HCT116 (cell line): ENCODE measurements around the gene ELFN2.
"Not testable (repeated sequence)": the region's sequence is repeated elsewhere in the genome, so short reads cannot be mapped to it uniquely, and the experiment has no call there.

Experiments
- CEBPB ChIP-seq: IDR thresholded peaks from 2 replicates; pipeline ENCODE4 v1.6.1; 2012; ENCODE audit warnings: low read depth
- CTCF ChIP-seq, 3 experiments: fragments of 200-600 bp in 1 of 3; sonication (generic) in 1 of 3; IDR thresholded peaks in 2 of 3; conservative IDR thresholded peaks in 1 of 3; 2 replicates each; pipeline ENCODE4 v1.5.1; 2012 to 2017; ENCODE audit warnings: low read depth in 2 of 3, low read length in 2 of 3, antibody characterized with exemption in 1 of 3, borderline replicate concordance in 1 of 3, control low read depth in 1 of 3, mild to moderate bottlenecking in 1 of 3, mixed read lengths in 1 of 3, mixed run types in 1 of 3, moderate library complexity in 1 of 3; ENCODE audit not compliant: insufficient read depth in 1 of 3
- EZH2 ChIP-seq: fragments of 200-600 bp; sonication (generic); IDR thresholded peaks from 2 replicates; pipeline ENCODE4 v1.6.1; 2017; ENCODE audit warnings: antibody characterized with exemption, mixed run types
- EZH2phosphoT487 ChIP-seq: fragments of 200-600 bp; IDR thresholded peaks from 2 replicates; pipeline ENCODE4 v1.6.1; 2018; ENCODE audit warnings: antibody characterized with exemption, borderline replicate concordance
- POLR2A ChIP-seq: IDR thresholded peaks from 2 replicates; pipeline ENCODE4 v1.7.0; 2011; ENCODE audit warnings: borderline replicate concordance; ENCODE audit not compliant: insufficient read depth, insufficient read length; ENCODE audit errors: extremely low read depth
- RAD21 ChIP-seq: IDR thresholded peaks from 2 replicates; pipeline ENCODE4 v1.6.1; 2012; ENCODE audit warnings: low read depth, mild to moderate bottlenecking

DNA sequence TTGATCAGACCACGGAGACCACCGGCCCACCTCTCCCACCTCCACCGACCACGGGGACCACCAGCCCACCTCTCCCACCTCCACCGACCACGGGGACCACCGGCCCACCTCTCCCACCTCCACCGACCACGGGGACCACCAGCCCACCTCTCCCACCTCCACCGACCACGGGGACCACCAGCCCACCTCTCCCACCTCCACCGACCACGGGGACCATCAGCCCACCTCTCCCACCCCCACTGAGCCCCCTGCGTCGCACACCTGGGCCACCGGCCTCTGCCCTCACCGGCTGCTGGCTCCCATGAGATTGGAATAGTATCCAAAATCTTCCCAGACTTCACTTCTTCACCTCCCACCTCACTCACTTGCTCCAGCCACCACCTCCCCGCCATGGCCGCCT, 27.8 kb downstream of the ELFN2 start:
- TF ChIP-seq EZH2; POLR2A; CEBPB; EZH2phosphoT487; CTCF (IDR thresholded peaks at IDR 0.05 in 2 of 3, conservative IDR thresholded peaks at IDR 0.05 in 1 of 3; ENCODE audit: borderline replicate concordance in 1 of 3, insufficient read depth in 1 of 3, low read depth in 2 of 3, low read length in 2 of 3); RAD21: not testable (repeated sequence)
